SIG-M5 treated with dmso at 0.1 percent for 504 hours (cell line): ENCODE results near the gene IRS2.
"Not testable (repeated sequence)": the region's sequence is repeated elsewhere in the genome, so short reads cannot be mapped to it uniquely, and the experiment has no call there.

Experiments
- DNase-seq: peaks from one replicate; lab custom pipeline; 2025; ENCODE audit not compliant: unreplicated experiment; lab: John Stamatoyannopoulos, UW

The IRS2 gene, protein sequence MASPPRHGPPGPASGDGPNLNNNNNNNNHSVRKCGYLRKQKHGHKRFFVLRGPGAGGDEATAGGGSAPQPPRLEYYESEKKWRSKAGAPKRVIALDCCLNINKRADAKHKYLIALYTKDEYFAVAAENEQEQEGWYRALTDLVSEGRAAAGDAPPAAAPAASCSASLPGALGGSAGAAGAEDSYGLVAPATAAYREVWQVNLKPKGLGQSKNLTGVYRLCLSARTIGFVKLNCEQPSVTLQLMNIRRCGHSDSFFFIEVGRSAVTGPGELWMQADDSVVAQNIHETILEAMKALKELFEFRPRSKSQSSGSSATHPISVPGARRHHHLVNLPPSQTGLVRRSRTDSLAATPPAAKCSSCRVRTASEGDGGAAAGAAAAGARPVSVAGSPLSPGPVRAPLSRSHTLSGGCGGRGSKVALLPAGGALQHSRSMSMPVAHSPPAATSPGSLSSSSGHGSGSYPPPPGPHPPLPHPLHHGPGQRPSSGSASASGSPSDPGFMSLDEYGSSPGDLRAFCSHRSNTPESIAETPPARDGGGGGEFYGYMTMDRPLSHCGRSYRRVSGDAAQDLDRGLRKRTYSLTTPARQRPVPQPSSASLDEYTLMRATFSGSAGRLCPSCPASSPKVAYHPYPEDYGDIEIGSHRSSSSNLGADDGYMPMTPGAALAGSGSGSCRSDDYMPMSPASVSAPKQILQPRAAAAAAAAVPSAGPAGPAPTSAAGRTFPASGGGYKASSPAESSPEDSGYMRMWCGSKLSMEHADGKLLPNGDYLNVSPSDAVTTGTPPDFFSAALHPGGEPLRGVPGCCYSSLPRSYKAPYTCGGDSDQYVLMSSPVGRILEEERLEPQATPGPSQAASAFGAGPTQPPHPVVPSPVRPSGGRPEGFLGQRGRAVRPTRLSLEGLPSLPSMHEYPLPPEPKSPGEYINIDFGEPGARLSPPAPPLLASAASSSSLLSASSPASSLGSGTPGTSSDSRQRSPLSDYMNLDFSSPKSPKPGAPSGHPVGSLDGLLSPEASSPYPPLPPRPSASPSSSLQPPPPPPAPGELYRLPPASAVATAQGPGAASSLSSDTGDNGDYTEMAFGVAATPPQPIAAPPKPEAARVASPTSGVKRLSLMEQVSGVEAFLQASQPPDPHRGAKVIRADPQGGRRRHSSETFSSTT (N-terminal part only)

GRCh38 chr13:109786457-109787134 lies at the start of gene IRS2:
Gene IRS2, minus strand, starts transcription at chr13:109786583. Its CDS starts 530 bp downstream, at chr13:109786053.
- peak; percentile 96 for DNase-seq

- DNase-seq, result no peak
Observed at GRCh38 chr13:109834973-109835720, 48.8 kb upstream of the IRS2 start.

DNA sequence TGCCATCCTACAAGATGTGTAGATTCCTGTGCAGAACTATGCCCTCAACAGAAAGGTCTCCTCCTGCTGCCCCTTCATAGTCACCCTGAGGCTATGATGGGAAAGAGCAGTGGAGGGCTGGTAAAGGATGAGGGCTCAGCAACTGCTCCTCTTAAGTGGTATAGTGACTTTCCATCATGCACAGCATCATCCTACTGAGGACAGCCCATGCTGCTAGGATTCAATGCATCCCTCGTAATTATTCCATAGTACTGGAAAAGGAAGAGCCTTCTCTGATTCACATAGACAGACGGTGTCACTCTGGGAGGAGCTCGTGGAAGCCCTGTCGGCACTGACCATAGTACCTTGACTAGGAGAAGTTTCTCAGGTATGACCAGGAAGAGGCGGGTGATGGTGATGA lies 47.6 kb upstream of the IRS2 start:
- DNase-seq, result no peak

- no peak for DNase-seq
Observed at GRCh38 chr13:109833071-109833470, 46.7 kb upstream of the IRS2 start.

DNA sequence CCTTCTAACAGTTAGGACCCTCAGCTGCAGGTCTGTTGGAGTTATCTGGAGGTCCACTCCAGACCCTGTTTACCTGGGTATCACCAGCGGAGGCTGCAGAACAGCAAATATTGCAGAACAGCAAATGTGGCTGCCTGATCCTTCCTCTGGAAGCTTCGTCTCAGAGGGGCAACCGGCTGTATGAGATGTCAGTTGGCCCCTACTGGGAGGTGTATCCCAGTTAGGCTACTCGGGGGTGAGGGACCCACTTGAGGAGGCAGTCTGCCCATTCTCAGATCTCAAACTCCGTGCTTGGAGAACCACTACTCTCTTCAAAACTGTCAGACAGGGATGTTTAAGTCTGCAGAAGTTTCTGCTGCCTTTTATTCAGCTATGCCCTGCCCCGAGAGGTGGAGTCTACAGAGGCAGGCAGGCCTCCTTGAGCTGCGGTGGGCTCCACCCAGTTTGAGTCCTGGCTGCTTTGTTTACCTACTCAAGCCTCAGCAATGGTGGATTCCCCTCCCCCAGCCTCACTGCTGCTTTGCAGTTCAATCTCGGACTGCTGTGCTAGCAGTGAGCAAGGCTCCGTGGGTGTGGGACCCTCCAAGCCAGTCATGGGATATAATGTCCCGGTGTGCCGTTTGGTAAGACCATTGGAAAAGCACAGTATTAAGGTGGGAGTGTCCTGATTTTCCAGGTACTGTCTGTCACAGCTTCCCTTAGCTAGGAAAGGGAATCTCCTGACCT lies 42.4 kb upstream of the IRS2 start:
- not testable (repeated sequence) for DNase-seq

DNA sequence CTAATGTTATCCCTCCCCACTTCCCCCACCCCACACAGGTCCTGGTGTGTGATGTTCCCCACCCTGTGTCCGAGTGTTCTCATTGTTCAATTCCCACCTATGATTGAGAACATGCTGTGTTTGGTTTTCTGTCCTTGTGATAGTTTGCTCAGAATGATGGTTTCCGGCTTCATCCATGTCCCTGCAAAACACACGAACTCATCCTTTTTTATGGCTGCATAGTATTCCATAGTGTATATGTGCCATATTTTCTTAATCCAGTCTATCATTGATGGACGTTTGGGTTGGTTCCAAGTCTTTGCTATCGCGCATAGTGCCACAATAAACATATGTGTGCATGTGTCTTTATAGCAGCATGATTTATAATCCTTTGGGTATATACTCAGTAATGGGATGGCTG lies 36.8 kb upstream of the IRS2 start:
- DNase-seq, result not testable (repeated sequence)

- DNase-seq, result no peak
Observed at GRCh38 chr13:109821103-109821502, 34.7 kb upstream of the IRS2 start.

DNA sequence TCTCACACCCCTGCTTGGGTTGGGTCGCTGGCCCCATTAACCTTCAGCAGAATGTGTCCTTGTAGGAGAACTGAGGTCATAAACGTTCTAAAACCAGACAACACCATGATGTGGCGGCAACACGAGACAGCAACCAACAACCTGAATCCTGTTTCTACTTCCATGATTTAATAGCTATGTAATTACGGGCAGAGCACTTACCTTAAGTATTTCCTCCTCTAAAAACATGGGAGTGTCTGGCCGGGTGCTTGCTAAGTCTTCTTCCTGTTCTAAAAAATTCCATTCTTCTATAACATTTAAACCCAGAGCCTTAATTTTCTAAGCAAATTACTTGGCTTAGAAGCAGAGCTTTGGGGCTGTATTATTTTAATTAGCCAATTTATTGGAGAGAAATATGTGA lies 33.5 kb upstream of the IRS2 start:
- no peak for DNase-seq

GRCh38 chr13:109818886-109819285 lies 32.5 kb upstream of the IRS2 start:
- no peak for DNase-seq

- DNase-seq, result no peak
Observed at GRCh38 chr13:109817591-109818535, 31.5 kb upstream of the IRS2 start.

- no peak for DNase-seq
Observed at GRCh38 chr13:109816808-109817203, 30.4 kb upstream of the IRS2 start.

DNA sequence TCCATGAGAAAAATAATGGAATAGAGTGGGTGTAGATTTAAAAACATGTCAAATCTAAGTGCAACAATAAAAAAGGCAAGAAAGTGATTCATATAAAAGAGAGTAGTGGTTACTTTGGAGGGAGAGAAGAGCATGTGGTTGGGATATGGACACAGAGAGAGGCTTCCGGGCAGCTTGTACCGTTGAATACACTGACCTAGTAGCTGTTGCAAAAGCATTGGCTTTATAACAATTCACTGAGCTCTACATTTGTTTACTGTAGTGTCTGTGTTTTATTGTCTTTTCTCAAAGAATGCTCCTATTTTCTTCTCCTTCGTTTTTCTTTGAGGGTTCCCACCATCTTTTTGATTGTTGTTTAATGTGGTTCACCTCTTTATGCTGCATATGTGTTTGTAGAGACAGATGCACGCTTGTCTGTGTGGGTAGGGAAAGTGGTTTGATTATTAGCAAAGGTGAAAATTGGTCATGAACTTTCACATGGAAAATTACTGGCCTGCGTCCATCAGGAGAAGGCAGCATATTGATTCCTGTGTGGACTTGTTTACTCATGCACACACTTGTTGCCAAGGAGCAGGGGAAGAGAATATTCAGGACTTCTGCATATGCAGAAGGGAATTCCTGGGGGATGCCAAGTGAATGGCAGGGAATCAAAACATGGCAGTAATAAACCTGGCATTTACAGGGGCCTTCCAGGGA lies 29.9 kb upstream of the IRS2 start:
- DNase-seq, result no peak

- no peak for DNase-seq
Observed at GRCh38 chr13:109815651-109816050, 29.3 kb upstream of the IRS2 start.

- DNase-seq, result no peak
Observed at GRCh38 chr13:109813663-109814062, 27.3 kb upstream of the IRS2 start.

DNA sequence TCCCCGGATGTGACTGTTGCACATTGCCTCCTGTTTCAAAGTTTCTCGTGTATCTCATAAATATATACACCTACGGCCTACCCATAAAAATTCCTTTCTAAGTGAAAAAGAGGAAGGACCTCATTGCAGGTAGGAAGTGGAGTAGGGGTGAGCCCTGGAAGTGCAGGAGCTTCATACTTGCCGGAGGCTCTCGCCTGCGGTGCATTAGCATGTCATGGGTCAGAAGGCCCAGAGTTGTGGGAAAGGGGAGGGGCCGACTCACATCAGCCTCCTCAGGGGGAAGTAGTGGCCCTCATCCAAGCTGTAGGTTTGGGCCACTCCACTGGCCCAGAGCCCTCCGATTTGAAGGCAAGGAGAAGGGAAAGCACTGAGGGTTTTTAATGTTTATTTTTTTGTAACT lies 26.0 kb upstream of the IRS2 start:
- DNase-seq, result no peak

DNA sequence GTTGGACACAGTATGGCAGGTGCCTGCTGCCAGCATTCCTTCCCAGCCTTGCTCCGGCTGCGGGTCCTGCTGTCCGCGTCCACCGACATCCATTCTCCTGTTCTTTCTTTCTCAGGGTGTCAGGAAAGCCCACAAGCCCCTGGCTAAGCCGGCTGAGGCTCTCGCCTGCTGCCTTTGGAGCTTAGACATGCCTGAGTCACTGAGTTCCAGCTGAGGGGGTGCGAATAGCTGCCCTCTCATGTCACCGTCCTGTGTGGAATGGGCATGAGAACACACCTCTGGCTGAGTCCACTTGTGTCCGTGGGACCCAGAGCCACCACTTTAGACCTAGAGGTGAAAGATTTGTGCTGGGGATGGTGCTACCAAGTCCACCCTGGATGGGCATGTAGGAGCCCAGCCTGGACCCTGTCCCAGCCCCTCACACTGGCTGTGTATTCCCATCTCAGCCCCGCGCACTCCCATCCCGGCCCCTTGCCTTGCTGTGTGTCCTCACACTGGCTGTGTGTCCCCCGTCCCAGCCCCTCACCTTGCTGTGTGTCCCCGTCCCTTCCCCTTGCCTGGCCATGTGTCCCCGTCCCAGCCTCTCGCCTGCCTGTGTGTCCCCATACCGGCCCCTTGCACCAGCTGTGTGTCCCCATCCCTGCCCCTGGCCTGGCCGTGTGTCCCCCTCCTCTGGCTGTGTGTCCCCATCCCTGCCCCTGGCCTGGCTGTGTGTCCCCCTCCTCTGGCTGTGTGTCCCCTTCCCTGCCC lies 24.6 kb upstream of the IRS2 start:
- no peak for DNase-seq
